Gastrocnemius medialis (tissue), 4 donors: Measurements from ENCODE around the gene CCDC192.

ENCODE experiments used
- POLR2A ChIP-seq, 2 donors: fragments of 450-650 bp; IDR thresholded peaks; one replicate each; pipeline ENCODE4 v1.6.1; 2017; ENCODE audit warnings: antibody characterized with exemption in 2 of 2, mild to moderate bottlenecking in 2 of 2, moderate library complexity in 2 of 2
- TF ChIP-seq, protein P1 (sequence below), 5 experiments: fragments of 450-650 bp in 3 of 5; fragments of 200-600 bp in 2 of 5; sonication (generic) in 2 of 5; IDR thresholded peaks in 4 of 5; conservative IDR thresholded peaks in 1 of 5; 1 replicate in 4 of 5; 2 replicates in 1 of 5; pipeline ENCODE4 v1.5.1; 2016 to 2019; ENCODE audit warnings: antibody characterized with exemption in 5 of 5, mild to moderate bottlenecking in 3 of 5, moderate library complexity in 3 of 5

DNA sequence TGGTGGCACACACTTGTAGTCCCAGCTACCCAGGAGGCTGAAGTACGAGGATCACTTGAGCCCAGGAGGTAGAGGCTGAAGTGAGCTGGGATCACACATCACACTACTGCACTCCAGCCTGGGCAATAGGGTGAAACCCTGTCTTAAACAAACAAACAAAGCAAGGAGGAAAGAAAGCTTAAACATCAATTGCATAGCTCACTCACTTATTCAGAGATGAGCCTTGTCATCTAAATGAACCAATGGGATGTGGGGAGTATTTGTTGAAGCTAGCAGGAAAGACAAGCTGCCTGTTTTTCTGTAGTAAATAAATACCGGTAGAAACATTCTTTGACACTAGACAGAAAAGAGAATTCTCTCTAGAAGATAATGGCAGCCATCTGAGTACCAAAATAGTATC, 219.4 kb downstream of the CCDC192 start:
- TF ChIP-seq, protein P1, sequence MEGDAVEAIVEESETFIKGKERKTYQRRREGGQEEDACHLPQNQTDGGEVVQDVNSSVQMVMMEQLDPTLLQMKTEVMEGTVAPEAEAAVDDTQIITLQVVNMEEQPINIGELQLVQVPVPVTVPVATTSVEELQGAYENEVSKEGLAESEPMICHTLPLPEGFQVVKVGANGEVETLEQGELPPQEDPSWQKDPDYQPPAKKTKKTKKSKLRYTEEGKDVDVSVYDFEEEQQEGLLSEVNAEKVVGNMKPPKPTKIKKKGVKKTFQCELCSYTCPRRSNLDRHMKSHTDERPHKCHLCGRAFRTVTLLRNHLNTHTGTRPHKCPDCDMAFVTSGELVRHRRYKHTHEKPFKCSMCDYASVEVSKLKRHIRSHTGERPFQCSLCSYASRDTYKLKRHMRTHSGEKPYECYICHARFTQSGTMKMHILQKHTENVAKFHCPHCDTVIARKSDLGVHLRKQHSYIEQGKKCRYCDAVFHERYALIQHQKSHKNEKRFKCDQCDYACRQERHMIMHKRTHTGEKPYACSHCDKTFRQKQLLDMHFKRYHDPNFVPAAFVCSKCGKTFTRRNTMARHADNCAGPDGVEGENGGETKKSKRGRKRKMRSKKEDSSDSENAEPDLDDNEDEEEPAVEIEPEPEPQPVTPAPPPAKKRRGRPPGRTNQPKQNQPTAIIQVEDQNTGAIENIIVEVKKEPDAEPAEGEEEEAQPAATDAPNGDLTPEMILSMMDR (IDR thresholded peaks at IDR 0.05 in 4 of 5, conservative IDR thresholded peaks at IDR 0.05 in 1 of 5): no peak
- no peak for TF ChIP-seq POLR2A (IDR thresholded peaks at IDR 0.05)
